Measurements from ENCODE around the gene AGAP1. TPM values are rescaled to one million over a fixed set of nuclear protein-coding genes. Genes with fewer than 3 reads are reported as not detected.

Gene AGAP1
- total RNA-seq, 1 donor from 2014 or later: 47.2 TPM

DNA sequence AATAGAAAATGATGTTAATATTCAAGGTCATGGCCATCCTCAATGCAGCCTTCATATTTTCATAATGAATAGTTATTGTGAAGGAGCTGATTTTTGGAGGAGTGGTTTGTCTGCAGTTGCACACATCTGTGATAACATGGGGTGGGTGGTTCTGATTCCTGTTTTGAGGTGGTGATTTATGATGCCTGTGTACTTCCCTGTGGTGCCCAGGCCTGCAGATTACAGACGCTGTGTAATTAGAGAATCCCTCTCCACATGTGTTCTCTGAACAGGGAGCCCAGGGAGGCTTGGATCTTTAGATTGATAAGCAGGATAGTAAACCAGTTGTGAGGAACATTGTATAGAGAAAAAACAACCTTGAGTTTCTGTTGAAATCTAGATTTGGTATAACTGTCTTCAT, 117.5 kb downstream of the AGAP1 start:
- TF ChIP-seq CTCF (IDR thresholded peaks at IDR 0.05; ENCODE audit: unreplicated experiment): no peak

DNA sequence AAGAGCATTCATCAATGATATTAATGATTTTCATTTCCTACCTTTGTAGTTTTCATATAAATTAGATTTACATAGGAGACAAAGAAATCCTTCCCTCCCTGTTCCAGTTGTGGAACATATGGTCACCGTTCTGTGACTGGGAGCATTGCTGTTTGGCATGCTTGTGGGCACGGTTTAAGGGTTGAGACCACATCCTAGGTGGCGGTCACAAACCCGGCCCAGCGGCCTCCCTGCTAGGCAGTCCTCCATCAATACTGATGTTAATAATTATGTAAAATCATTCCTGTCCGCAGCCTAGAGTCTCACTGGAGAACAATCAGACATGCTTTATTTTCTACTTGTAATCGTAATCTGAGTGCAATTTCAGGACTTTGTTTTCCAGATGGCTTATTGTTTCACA, 117.9 kb downstream of the AGAP1 start:
- Mint-ChIP-seq H3K36me3 (ENCODE audit: insufficient read depth) (no peaks in the 10 kb centered on the region), H3K27ac (peak overlapping the region; percentile 80), H3K4me1 (ENCODE audit: low read depth) (peaks cover 18% of the 10 kb centered on the region), H3K4me3 (ENCODE audit: low read depth) (no peak overlapping the region), H3K27me3 (no peaks in the 10 kb centered on the region), H3K9me3 (ENCODE audit: low read depth) (no peaks in the 10 kb centered on the region)
- no peak for TF ChIP-seq CTCF (IDR thresholded peaks at IDR 0.05; ENCODE audit: unreplicated experiment)
- DNase-seq (ENCODE audit: low spot score, unreplicated experiment): no peak

More for the DNA sequence above, 117.5 kb downstream of the AGAP1 start:
- Mint-ChIP-seq H3K9me3 (ENCODE audit: low read depth) (no peaks in the 10 kb centered on the region), H3K4me3 (ENCODE audit: low read depth) (no peak overlapping the region), H3K36me3 (ENCODE audit: insufficient read depth) (no peaks in the 10 kb centered on the region), H3K4me1 (ENCODE audit: low read depth) (peaks cover 18% of the 10 kb centered on the region), H3K27me3 (no peaks in the 10 kb centered on the region), H3K27ac (peak overlapping the region; percentile 50)
- DNase-seq (ENCODE audit: low spot score, unreplicated experiment): no peak

DNA sequence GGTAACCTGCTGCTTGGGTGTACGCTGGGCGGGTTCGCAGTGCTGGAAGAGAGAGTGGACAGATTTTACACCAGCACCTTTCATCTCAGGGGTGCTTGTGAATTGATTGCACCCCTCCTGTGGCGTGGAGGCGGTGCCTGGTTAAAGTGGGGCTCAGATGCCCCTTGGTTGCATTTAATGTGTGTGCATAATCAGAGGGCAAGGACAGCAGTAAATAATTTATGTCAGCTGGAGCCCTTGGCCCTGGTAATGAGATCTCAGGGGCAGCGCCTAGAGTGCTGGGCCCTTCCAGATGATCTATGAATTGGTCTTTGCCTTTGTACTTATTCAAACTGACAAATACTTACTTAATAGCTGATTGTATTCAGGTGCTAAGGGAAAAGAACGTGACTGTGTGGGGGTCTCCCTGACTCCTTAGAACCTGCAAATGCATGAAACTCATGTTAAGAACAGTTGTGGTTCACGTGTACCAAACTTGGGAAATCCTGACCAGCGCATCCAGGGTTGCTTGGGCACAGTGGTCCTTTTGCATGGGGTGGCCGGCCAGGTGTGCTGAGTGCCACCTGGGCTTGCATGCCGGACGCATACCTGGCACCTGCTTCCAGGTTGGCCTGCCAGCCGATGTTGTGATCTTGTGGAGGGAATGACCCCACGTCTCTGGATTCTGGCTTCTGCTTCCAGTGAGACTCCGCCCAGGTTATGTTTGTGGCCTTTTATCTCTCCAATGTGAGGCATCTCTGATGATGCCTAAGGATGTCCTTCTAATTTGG, 118.5 kb downstream of the AGAP1 start:
- no peak for DNase-seq (ENCODE audit: low spot score, unreplicated experiment)
- Mint-ChIP-seq H3K9me3 (ENCODE audit: low read depth) (no peaks in the 10 kb centered on the region), H3K27me3 (no peaks in the 10 kb centered on the region), H3K36me3 (ENCODE audit: insufficient read depth) (no peaks in the 10 kb centered on the region), H3K27ac (peak overlapping the region; percentile 80), H3K4me1 (ENCODE audit: low read depth) (peaks cover 18% of the 10 kb centered on the region), H3K4me3 (ENCODE audit: low read depth) (no peak overlapping the region)
- no peak for TF ChIP-seq CTCF (IDR thresholded peaks at IDR 0.05; ENCODE audit: unreplicated experiment)

GRCh38 chr2:235613649-235614048, 119.8 kb downstream of the AGAP1 start:
- H3K9me3 Mint-ChIP-seq (ENCODE audit: low read depth): no peaks in the 10 kb centered on the region
- no peak overlapping the region for H3K27ac Mint-ChIP-seq
- H3K4me3 Mint-ChIP-seq (ENCODE audit: low read depth): no peak overlapping the region
- H3K36me3 Mint-ChIP-seq (ENCODE audit: insufficient read depth): no peaks in the 10 kb centered on the region
- no peak for TF ChIP-seq CTCF (IDR thresholded peaks at IDR 0.05; ENCODE audit: unreplicated experiment)
- DNase-seq (ENCODE audit: low spot score, unreplicated experiment): no peak
- H3K27me3 Mint-ChIP-seq: no peaks in the 10 kb centered on the region
- peaks cover 18% of the 10 kb centered on the region for H3K4me1 Mint-ChIP-seq (ENCODE audit: low read depth)

GRCh38 chr2:235614176-235614860, 120.5 kb downstream of the AGAP1 start:
- TF ChIP-seq CTCF (IDR thresholded peaks at IDR 0.05; ENCODE audit: unreplicated experiment): no peak
- Mint-ChIP-seq H3K4me1 (ENCODE audit: low read depth) (peaks cover 18% of the 10 kb centered on the region), H3K9me3 (ENCODE audit: low read depth) (no peaks in the 10 kb centered on the region), H3K36me3 (ENCODE audit: insufficient read depth) (no peaks in the 10 kb centered on the region), H3K4me3 (ENCODE audit: low read depth) (no peak overlapping the region), H3K27me3 (no peaks in the 10 kb centered on the region), H3K27ac (no peak overlapping the region)
- no peak for DNase-seq (ENCODE audit: low spot score, unreplicated experiment)

Measured in progenitor cell of endocrine pancreas (in vitro differentiated cells).